WTC11 (cell line): ENCODE measurements around the gene MSI2. TPM values are rescaled to one million over a fixed set of nuclear protein-coding genes. Genes with fewer than 3 reads are reported as not detected.

ENCODE experiments used
- ATAC-seq: fragments of 200-7000 bp; cut with Tn5 transposase; 2 replicates; pipeline ENCODE4 v1.10.0; 2021; ENCODE audit warnings: mild to moderate bottlenecking, moderate library complexity
- CTCF ChIA-PET: fragments of 300-600 bp; sonication (Branson Sonifier 250); formaldehyde crosslinking; loops from one replicate; lab custom pipeline; 2021; ENCODE audit warnings: antibody characterized with exemption; lab: Charles Lee
- POLR2A ChIA-PET: fragments of 350-600 bp; sonication (Branson Sonifier 250); formaldehyde crosslinking; loops from one replicate; lab custom pipeline; 2021; ENCODE audit warnings: antibody characterized with exemption; lab: Charles Lee
- DNase-seq: peaks from one replicate; pipeline ENCODE4 v3.0.0; 2021; ENCODE audit warnings: low spot score
- H3K27ac Mint-ChIP-seq: 2 replicates; pipeline ENCODE4 v1.8.0; 2021; ENCODE audit warnings: mixed read lengths
- H3K27me3 Mint-ChIP-seq: 2 replicates; pipeline ENCODE4 v1.8.0; 2021; ENCODE audit warnings: low read depth, mild to moderate bottlenecking, moderate library complexity, mixed read lengths
- H3K36me3 Mint-ChIP-seq: 2 replicates; pipeline ENCODE4 v1.8.0; 2021; ENCODE audit warnings: mixed read lengths
- H3K4me1 Mint-ChIP-seq: 2 replicates; pipeline ENCODE4 v1.8.0; 2022; ENCODE audit warnings: mixed read lengths
- H3K4me3 Mint-ChIP-seq: 2 replicates; pipeline ENCODE4 v1.8.0; 2021; ENCODE audit warnings: mild to moderate bottlenecking, moderate library complexity, mixed read lengths
- H3K9me3 Mint-ChIP-seq: 2 replicates; pipeline ENCODE4 v1.8.0; 2021; ENCODE audit warnings: mixed read lengths
- ATF6 ChIP-seq: sonication (generic); formaldehyde crosslinking; IDR thresholded peaks from 2 replicates; pipeline ENCODE4 v1.8.1; 2023; ENCODE audit warnings: mild to moderate bottlenecking, missing genetic modification reagents
- E2F4 ChIP-seq: sonication (generic); formaldehyde crosslinking; IDR thresholded peaks from 2 replicates; pipeline ENCODE4 v1.8.1; 2022; ENCODE audit warnings: low read depth, mild to moderate bottlenecking, moderate library complexity, missing genetic modification reagents, borderline replicate concordance
- FOXK1 ChIP-seq: sonication (generic); formaldehyde crosslinking; IDR thresholded peaks from 2 replicates; pipeline ENCODE4 v1.8.0; 2022; ENCODE audit warnings: mild to moderate bottlenecking, moderate library complexity, missing genetic modification reagents
- FOXP4 ChIP-seq: sonication (generic); formaldehyde crosslinking; IDR thresholded peaks from 2 replicates; pipeline ENCODE4 v1.8.0; 2022; ENCODE audit warnings: mild to moderate bottlenecking, missing genetic modification reagents
- GABPB1 ChIP-seq: sonication (generic); formaldehyde crosslinking; IDR thresholded peaks from 2 replicates; pipeline ENCODE4 v1.8.1; 2023; ENCODE audit warnings: mild to moderate bottlenecking, missing genetic modification reagents
- JUN ChIP-seq: sonication (generic); formaldehyde crosslinking; IDR thresholded peaks from 2 replicates; pipeline ENCODE4 v1.8.0; 2023; ENCODE audit warnings: mild to moderate bottlenecking, missing genetic modification reagents
- KAT7 ChIP-seq: sonication (generic); formaldehyde crosslinking; IDR thresholded peaks from 2 replicates; pipeline ENCODE4 v1.8.1; 2023; ENCODE audit warnings: missing genetic modification reagents, mild to moderate bottlenecking, borderline replicate concordance
- MAX ChIP-seq: sonication (generic); formaldehyde crosslinking; IDR thresholded peaks from 2 replicates; pipeline ENCODE4 v1.8.0; 2022; ENCODE audit warnings: mild to moderate bottlenecking, missing genetic modification reagents
- MLX ChIP-seq: sonication (generic); formaldehyde crosslinking; IDR thresholded peaks from 2 replicates; pipeline ENCODE4 v1.8.1; 2023; ENCODE audit warnings: mild to moderate bottlenecking, missing genetic modification reagents, moderate library complexity
- NR1H2 ChIP-seq: sonication (generic); formaldehyde crosslinking; IDR thresholded peaks from 2 replicates; pipeline ENCODE4 v1.9.0; 2021; ENCODE audit warnings: mild to moderate bottlenecking, moderate library complexity, missing genetic modification reagents
- NR2C2 ChIP-seq: sonication (generic); formaldehyde crosslinking; IDR thresholded peaks from 2 replicates; pipeline ENCODE4 v1.8.0; 2022; ENCODE audit warnings: mild to moderate bottlenecking, missing genetic modification reagents
- STAT6 ChIP-seq: sonication (generic); formaldehyde crosslinking; conservative IDR thresholded peaks from 2 replicates; pipeline ENCODE4 v1.8.1; 2023; ENCODE audit warnings: mild to moderate bottlenecking, low read depth, missing genetic modification reagents, moderate library complexity
- TEAD1 ChIP-seq: sonication (generic); formaldehyde crosslinking; IDR thresholded peaks from 2 replicates; pipeline ENCODE4 v1.8.0; 2022; ENCODE audit warnings: mild to moderate bottlenecking, missing genetic modification reagents
- total RNA-seq: library from RNA; stranded (reverse); gene quantifications from 3 replicates; pipeline ENCODE4 v1.2.3, GENCODE V29; 2021

The MSI2 gene
- total RNA-seq, 1 experiment from 2014 or later, result 82.1 TPM

GRCh38 chr17:57400648-57401047 is 144.3 kb downstream of the MSI2 start (continued):
- no peak for TF ChIP-seq E2F4

- peak; percentile 83 for ATAC-seq
- peaks cover 32% of the 10 kb centered on the region for H3K4me1 Mint-ChIP-seq
- no peaks in the 10 kb centered on the region for H3K9me3 Mint-ChIP-seq
- no peaks in the 10 kb centered on the region for H3K27me3 Mint-ChIP-seq
- no peak overlapping the region for H3K4me3 Mint-ChIP-seq
- no peak overlapping the region for H3K27ac Mint-ChIP-seq
- no peak for TF ChIP-seq FOXP4 (CRISPR knock-in tag)
- TF ChIP-seq TEAD1, result 0 out of 2 replicates have a peak, but pooled peaks have one; percentile 17
- CTCF ChIA-PET, result interaction anchor here (1.2 to 4.6 kb wide), 2 partner anchors 45 to 158 kb away, joined by 3 to 27 read pairs; no protein-coding TSS in a partner anchor
- DNase-seq, result peak; percentile 49
- no peaks in the 10 kb centered on the region for H3K36me3 Mint-ChIP-seq
- POLR2A ChIA-PET, result no interaction called here
These were observed 145.5 kb downstream of the MSI2 start for GRCh38 chr17:57401556-57402488.

GRCh38 chr17:57402681-57403180 is 146.4 kb downstream of the MSI2 start:
- ATAC-seq, result no peak
- Mint-ChIP-seq H3K4me1 (peaks cover 36% of the 10 kb centered on the region), H3K4me3 (no peak overlapping the region), H3K9me3 (no peaks in the 10 kb centered on the region), H3K27ac (no peak overlapping the region), H3K36me3 (no peaks in the 10 kb centered on the region), H3K27me3 (no peaks in the 10 kb centered on the region)
- DNase-seq, result no peak
- POLR2A ChIA-PET, result no interaction called here
- TF ChIP-seq GABPB1 (CRISPR knock-in tag) (no peak), NR1H2 (no peak), NR2C2 (no peak), ATF6 (CRISPR knock-in tag) (no peak), KAT7 (CRISPR knock-in tag) (no peak), STAT6 (no peak), MLX (CRISPR knock-in tag) (no peak), JUN (no peak), FOXK1 (CRISPR knock-in tag) (no peak), MAX (CRISPR knock-in tag) (no peak)
- CTCF ChIA-PET, result interaction anchor here (4.6 kb wide), 1 partner anchor 159 kb away, joined by 27 read pairs; no protein-coding TSS in a partner anchor
